Fibroblast of villous mesenchyme (primary cell): ENCODE results near the gene ELAC1. TPM values are rescaled to one million over a fixed set of nuclear protein-coding genes. Genes with fewer than 3 reads are reported as not detected.

ENCODE experiments used
- DNase-seq: peaks from one replicate; pipeline ENCODE4 v3.0.0-alpha.2; 2010; ENCODE audit warnings: low read depth
- H3K4me3 ChIP-seq: 2 replicates; pipeline ENCODE4 v1.5.1; 2011; ENCODE audit warnings: low read depth, mild to moderate bottlenecking, low read length
- total RNA-seq: library from RNA; depleted of rRNA; stranded (reverse); fragments of >200 nt; gene quantifications from 2 replicates; pipeline ENCODE4 v1.2.3, GENCODE V29; 2012
- TF ChIP-seq, protein P1 (sequence below): IDR thresholded peaks from 2 replicates; pipeline ENCODE4 v1.5.1; 2012; ENCODE audit warnings: low read depth, mild to moderate bottlenecking, low read length; ENCODE audit not compliant: insufficient read depth

ELAC1 gene
- total RNA-seq, 1 donor = 8.6 TPM

DNA sequence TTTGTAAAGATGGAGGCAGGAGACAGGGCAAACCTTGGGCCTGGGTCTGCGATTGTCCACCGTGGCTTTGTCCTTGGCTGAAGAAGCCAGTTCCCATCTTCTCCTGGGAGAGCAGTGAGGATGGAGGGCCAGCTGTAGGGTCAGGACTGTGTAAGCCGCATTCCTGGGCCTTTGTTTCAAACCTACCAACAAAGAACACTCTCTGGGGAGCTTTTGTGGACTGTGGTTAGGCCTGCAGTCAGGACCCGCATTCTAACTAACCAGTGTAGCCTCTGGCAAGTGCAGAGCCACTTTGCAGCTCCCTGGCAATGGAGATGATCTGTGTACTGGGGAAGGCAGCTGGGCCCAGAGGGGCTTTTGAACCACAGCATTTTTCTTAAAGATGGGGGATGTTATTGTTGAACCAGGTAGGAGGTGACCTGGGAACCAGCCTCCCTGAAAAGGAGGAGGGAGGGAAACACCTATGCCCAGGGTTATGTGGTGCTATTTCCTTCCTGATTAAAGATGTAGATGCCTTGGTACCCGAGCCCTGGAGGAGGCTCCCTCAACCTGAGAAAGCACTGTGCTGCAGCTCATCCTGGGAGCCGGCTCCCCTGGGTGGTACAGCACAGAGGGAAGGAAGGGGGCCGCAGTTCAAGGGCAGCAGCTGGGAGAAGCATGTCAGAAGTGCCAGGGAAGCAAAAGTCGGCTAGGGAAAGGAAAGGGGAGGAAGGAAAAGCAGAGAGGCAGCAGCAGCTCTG lies 49.5 kb downstream of the ELAC1 start:
- no peak for DNase-seq
- TF ChIP-seq, protein P1, sequence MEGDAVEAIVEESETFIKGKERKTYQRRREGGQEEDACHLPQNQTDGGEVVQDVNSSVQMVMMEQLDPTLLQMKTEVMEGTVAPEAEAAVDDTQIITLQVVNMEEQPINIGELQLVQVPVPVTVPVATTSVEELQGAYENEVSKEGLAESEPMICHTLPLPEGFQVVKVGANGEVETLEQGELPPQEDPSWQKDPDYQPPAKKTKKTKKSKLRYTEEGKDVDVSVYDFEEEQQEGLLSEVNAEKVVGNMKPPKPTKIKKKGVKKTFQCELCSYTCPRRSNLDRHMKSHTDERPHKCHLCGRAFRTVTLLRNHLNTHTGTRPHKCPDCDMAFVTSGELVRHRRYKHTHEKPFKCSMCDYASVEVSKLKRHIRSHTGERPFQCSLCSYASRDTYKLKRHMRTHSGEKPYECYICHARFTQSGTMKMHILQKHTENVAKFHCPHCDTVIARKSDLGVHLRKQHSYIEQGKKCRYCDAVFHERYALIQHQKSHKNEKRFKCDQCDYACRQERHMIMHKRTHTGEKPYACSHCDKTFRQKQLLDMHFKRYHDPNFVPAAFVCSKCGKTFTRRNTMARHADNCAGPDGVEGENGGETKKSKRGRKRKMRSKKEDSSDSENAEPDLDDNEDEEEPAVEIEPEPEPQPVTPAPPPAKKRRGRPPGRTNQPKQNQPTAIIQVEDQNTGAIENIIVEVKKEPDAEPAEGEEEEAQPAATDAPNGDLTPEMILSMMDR = no peak
- H3K4me3 ChIP-seq = no peak overlapping the region

DNA sequence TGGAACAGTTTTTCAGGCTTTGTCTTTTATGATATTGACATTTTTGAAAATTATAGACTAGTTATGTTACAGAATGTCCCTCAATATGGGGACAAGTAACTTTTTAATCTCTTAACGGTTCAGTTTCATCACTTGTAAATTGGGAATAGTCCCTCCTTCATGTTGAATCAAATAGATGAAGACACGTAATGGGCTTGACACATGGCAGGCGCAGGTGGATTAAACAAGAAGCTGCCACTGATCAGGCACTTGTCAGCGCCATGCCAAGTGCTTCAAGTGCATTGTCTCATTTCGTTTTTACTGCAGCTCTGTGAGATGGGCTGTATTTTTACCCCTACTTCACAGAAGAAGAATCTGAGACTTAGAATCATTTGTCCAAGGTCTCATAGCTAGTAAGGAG lies 52.7 kb downstream of the ELAC1 start:
- no peak for DNase-seq
- TF ChIP-seq, protein P1 = no peak
- no peak overlapping the region for H3K4me3 ChIP-seq

DNA sequence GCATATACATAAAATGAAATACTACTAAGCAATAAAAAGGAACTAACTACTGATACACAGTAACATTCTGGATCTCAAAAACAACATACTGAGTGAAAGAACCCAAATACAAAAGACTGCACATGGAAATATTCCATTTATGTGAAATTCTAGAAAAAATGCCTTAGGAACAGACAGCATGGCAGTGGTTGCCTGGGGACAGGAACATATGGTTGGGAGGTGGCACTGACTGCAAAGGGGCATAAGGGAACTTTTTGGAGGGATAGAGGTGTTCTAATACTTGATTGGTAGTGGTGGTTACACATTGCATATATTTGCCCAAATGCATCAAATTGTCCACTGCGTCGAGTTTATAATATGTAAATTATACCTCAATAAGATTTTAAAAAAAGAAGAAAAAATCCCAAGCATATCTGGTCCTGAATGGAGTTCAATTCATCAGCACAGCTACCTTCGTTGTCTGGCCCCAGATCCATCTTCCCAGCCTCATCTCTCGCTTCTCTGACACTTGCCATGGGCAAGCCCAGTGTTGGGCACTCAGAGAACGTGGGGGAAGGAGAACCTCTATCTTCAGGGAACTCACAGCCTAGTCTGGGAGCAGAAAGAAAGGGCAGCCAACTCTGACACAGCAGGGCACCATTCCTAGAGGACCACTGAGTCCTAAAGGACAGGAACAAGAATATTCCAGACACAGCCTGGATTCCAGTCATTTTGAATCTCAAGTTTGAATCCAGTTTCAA lies 53.6 kb downstream of the ELAC1 start:
- TF ChIP-seq, protein P1 = no peak
- no peak for DNase-seq

DNA sequence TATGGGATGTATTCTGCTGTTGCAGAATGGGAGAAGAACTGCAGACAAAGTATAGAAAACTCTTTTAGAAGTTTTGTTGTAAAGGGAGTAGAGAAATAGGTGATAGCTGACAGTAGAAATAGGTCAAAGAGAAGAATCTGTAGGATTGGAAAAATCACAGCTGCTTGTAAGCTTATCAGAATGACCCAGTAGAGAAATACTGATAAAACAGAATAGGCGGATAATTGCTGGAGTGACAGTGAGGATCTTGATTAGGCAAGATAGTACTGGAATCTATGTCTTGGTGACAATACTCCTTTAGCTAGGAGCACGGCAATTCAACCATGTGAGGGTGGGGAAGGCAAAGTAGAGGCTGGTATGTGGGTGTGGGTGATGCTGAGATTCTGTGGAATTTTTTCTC lies 57.7 kb downstream of the ELAC1 start:
- TF ChIP-seq, protein P1 = no peak
- H3K4me3 ChIP-seq = no peak overlapping the region
- no peak for DNase-seq

More for the DNA sequence above, 53.6 kb downstream of the ELAC1 start:
- no peak overlapping the region for H3K4me3 ChIP-seq

DNA sequence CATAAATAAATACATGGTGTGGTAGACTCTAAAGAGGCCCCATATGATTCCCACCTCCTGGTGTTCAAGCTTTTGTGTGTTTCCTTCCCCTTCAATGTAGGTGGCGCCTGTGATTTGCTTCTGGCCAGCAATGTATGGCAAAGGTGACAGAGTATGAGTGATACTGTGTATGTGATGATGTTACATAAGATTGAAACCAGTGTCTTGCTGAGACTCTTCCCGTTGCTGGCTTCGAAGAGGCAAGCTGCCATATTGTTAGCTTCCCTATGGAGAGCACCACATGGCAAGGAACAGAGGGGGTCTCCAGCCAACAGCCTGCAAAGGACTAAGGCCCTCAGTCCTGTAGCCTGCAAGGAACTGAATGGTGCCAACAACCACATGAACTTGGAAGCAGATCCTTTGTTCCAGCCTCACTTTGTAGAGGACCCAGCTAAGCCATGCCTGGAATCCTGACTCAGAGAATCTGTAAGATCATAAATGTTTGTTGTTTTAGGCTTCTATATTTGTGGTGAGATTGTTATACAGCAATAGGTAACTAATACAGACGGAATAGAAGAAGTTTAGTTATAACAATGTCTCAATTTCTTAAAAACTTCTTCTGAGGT lies 60.5 kb downstream of the ELAC1 start:
- DNase-seq = no peak
- TF ChIP-seq, protein P1 = no peak
- H3K4me3 ChIP-seq = no peak overlapping the region

DNA sequence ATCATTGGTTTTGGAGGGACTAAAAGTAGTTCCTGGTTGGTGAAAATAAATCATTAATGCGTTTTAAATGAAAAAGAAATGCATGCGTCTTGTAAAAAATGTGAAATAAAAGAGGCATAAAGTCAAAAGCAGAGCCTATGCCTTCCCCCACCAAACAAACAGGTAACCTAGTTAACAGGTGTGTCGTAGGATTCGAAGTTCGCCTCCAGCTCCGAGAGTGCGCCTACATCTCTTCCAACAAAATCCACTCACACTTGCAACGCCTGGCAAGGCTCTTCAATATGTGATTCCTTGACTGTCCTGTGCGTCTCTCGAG lies 61.5 kb downstream of the ELAC1 start:
- DNase-seq = no peak
- TF ChIP-seq, protein P1 = no peak
- peak overlapping the region; percentile 88 for H3K4me3 ChIP-seq
